GM13976 (cell line): ENCODE results near the gene NDUFA5.
"Not testable (repeated sequence)": the region's sequence is repeated elsewhere in the genome, so short reads cannot be mapped to it uniquely, and the experiment has no call there.

ENCODE experiments used
- DNase-seq: peaks from one replicate; pipeline ENCODE4 v3.0.0; 2012; ENCODE audit warnings: low spot score
- CTCF ChIP-seq: IDR thresholded peaks from 2 replicates; pipeline ENCODE4 v1.5.1; 2012; ENCODE audit warnings: borderline replicate concordance, mild to moderate bottlenecking; ENCODE audit not compliant: insufficient read depth; ENCODE audit errors: extremely low read depth, missing control alignments, control extremely low read depth
- in situ Hi-C: fragments of 300-500 bp; cut with MboI; formaldehyde crosslinking; loops from one replicate; pipeline ENCODE4 v1.12.0; 2022; ENCODE audit warnings: low sequenced_read_pairs, mixed read lengths, inconsistent platforms; ENCODE audit not compliant: unreplicated experiment

Gene NDUFA5

DNA sequence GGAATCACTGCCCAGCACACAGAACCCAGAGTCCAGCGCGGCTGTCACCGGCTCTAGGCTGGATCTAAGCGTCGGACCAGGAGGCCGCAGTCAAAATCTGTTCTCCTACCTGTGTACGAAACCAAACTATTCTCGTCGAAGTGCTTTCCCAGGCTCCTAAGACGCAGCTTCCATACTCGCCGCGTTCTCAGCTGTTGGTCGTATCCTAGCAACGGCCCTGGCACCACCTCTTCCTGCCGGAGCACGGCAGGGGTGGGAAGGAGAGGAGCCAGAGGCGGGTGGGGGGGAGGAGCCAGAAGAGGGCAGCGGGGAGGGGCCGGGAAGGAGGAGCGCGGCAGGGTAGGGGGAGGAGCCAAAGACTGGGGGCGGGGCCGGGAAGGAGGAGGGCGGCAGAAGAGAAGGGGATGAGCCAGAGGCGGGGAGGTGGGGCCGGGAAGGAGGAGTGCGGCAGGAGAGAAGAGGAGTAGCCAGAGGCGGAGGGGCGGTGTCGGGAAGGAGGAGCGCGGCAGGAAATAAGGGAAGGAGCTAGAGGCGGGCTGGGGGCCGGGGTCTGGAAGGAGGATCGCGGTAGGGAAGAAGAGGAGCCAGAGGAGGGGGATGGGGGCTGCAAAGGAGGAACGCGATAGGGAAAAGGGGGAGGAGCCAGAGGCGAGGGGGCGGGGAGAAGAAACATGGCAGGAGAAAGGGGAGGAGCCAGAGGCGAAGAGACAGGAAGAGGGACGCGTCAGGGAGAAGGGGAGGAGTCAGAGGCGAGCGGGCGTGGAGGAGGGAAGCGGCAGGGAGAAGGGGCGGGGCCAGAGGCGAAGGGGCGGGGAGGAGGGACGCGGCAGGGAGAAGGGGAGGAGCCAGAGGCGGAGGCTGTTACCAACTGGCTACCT, 23.0 kb downstream of the NDUFA5 start, which contains the start of gene IQUB:
TSS of gene IQUB (minus strand) at position 213 of the 878 bp plus-strand sequence. CDS start 22,255 bp downstream, outside the sequence.
- TF ChIP-seq CTCF: no peak
- DNase-seq: peak; percentile 95
- in situ Hi-C loops: no loop called here

- TF ChIP-seq CTCF: no peak
- in situ Hi-C loops: no loop called here
- no peak for DNase-seq
These were observed 23.7 kb downstream of the NDUFA5 start for GRCh38 chr7:123533929-123534382.

DNA sequence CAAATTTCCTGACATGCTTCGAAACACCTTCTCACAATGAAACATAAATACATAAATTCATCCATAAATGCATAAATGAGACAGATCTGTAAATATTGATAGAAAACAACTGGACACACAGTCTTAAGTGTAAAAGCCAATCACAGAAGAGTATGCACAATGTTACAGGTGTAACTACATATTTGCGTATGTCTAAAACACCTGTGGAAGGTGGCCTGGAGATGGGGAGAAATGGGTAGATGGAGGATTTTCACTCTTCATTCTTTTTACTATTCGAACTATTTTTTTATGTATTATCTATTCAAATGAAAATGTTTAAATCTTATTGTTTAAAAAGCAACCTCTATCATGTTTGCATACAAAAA, 24.1 kb downstream of the NDUFA5 start:
- in situ Hi-C loops: no loop called here
- TF ChIP-seq CTCF: no peak
- no peak for DNase-seq

GRCh38 chr7:123532788-123533552, 24.6 kb downstream of the NDUFA5 start:
- in situ Hi-C loops, DNase-seq: not testable (repeated sequence)

GRCh38 chr7:123532343-123532742, 25.3 kb downstream of the NDUFA5 start:
- in situ Hi-C loops, DNase-seq: not testable (repeated sequence)

- in situ Hi-C loops, DNase-seq: not testable (repeated sequence)
These were observed 27.5 kb downstream of the NDUFA5 start for GRCh38 chr7:123530035-123530591.

DNA sequence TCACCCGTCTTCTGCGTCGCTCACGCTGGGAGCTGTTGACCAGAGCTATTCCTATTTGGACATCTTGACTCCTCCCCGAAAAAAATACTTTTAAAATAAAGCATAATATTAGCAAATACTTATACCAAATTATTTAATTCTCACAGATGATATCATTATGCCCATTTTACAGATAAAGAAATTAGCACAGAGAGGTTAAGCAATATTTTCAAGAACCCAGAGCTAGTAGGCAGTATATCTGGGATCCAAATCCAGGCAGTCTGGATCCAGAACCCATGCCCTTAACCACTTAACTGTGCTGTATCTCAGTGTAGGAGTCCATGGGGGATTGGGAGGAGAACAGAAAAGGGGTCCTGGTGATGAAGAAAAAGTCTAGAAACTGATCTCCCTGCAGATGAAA, 29.4 kb downstream of the NDUFA5 start:
- TF ChIP-seq CTCF: no peak
- in situ Hi-C loops: no loop called here
- no peak for DNase-seq

DNA sequence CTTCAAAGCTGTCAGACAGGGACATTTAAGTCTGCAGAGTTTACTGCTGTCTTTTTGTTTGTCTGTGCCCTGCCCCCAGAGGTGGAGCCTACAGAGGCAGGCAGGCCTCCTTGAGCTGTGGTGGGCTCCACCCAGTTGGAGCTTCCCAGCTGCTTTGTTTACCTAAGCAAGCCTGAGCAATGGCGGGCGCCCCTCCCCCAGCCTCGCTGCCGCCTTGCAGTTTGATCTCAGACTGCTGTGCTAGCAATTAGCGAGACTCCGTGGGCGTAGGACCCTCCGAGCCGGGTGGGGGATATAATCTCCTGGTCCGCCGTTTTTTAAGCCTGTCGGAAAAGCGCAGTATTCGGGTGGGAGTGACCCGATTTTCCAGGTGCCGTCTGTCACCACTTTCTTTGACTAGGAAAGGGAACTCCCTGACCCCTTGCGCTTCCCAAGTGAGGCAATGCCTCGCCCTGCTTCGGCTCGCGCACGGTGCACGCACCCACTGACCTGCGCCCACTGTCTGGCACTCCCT, 29.8 kb downstream of the NDUFA5 start:
- DNase-seq, in situ Hi-C loops: not testable (repeated sequence)

- in situ Hi-C loops: not testable (repeated sequence)
These were observed 31.1 kb downstream of the NDUFA5 start for GRCh38 chr7:123526533-123526932.

More at GRCh38 chr7:123526533-123526932, 31.1 kb downstream of the NDUFA5 start:
- not testable (repeated sequence) for DNase-seq
